PC-3 (cell line): ENCODE results near the gene LSM3. TPM values are rescaled to one million over a fixed set of nuclear protein-coding genes. Genes with fewer than 3 reads are reported as not detected.
A peak's percentile ranks its signal among the peaks of the same experiment; 100 is the strongest.

ENCODE experiments used
- ATAC-seq: fragments of 200-7000 bp; cut with Tn5 transposase; 2 replicates; pipeline ENCODE4 v1.9.1; 2020; ENCODE audit warnings: mild to moderate bottlenecking, moderate library complexity
- BruUV-seq: library from RNA; stranded (reverse); fragments of 400-500 nt; replicated peaks from 2 replicates; lab custom pipeline; 2021; lab: Mats Ljungman, UMichigan
- CTCF ChIA-PET: fragments of 300-600 bp; sonication (Branson Sonifier 250); formaldehyde crosslinking; loops from one replicate; lab custom pipeline; 2022; ENCODE audit warnings: antibody characterized with exemption; lab: Charles Lee
- POLR2A ChIA-PET: fragments of 300-600 bp; sonication (Branson Sonifier 250); formaldehyde crosslinking; loops from one replicate; lab custom pipeline; 2022; ENCODE audit warnings: antibody characterized with exemption; ENCODE audit not compliant: unreplicated experiment; lab: Charles Lee
- DNase-seq: peaks from one replicate; pipeline ENCODE4 v3.0.0-alpha.2; 2015
- H2AFZ ChIP-seq: fragments of 300-600 bp; sonication (generic); 2 replicates; pipeline ENCODE4 v1.6.0; 2016; ENCODE audit warnings: antibody characterized with exemption, low read length
- H3F3A ChIP-seq: fragments of 300-600 bp; sonication (generic); one replicate; pipeline ENCODE4 v1.6.0; 2017; ENCODE audit warnings: antibody characterized with exemption, low read length, control low read depth, mild to moderate bottlenecking; ENCODE audit not compliant: unreplicated experiment
- H3K27ac ChIP-seq: fragments of 300-600 bp; sonication (generic); 2 replicates; pipeline ENCODE4 v1.5.1; 2016; ENCODE audit warnings: mild to moderate bottlenecking, low read length
- H3K27me3 ChIP-seq: fragments of 300-600 bp; sonication (generic); 2 replicates; pipeline ENCODE4 v1.6.1; 2016; ENCODE audit warnings: low read length, mixed read lengths
- H3K36me3 ChIP-seq: fragments of 300-600 bp; sonication (generic); 2 replicates; pipeline ENCODE4 v1.6.1; 2016; ENCODE audit warnings: low read depth, mixed run types, low read length, mixed read lengths
- H3K4me1 ChIP-seq: fragments of 300-600 bp; sonication (generic); 2 replicates; pipeline ENCODE4 v1.5.1; 2016; ENCODE audit warnings: low read length; ENCODE audit not compliant: insufficient read depth
- H3K4me2 ChIP-seq: fragments of 300-600 bp; sonication (generic); 2 replicates; pipeline ENCODE4 v1.6.0; 2016; ENCODE audit warnings: low read length
- H3K4me3 ChIP-seq: fragments of 300-600 bp; sonication (generic); 2 replicates; pipeline ENCODE4 v1.5.1; 2016; ENCODE audit warnings: mild to moderate bottlenecking, low read length, mixed read lengths
- H3K79me2 ChIP-seq: fragments of 300-600 bp; sonication (generic); 2 replicates; pipeline ENCODE4 v1.6.1; 2017; ENCODE audit warnings: low read length, mixed read lengths
- H3K9ac ChIP-seq: fragments of 300-600 bp; sonication (generic); 2 replicates; pipeline ENCODE4 v1.6.0; 2016; ENCODE audit warnings: mild to moderate bottlenecking, low read length
- H3K9me2 ChIP-seq: fragments of 300-600 bp; sonication (generic); replicated peaks from 2 replicates; pipeline ENCODE4 v1.6.1; 2016; ENCODE audit warnings: mixed run types, low read length, mixed read lengths
- H3K9me3 ChIP-seq: fragments of 300-600 bp; sonication (generic); 2 replicates; pipeline ENCODE4 v1.6.1; 2016; ENCODE audit warnings: low read length, mixed read lengths
- H4K20me1 ChIP-seq: fragments of 300-600 bp; sonication (generic); 2 replicates; pipeline ENCODE4 v1.6.1; 2016; ENCODE audit warnings: low read length, mixed read lengths
- EZH2 ChIP-seq: fragments of 300-600 bp; sonication (generic); IDR thresholded peaks from one replicate; pipeline ENCODE4 v1.6.1; 2017; ENCODE audit warnings: antibody characterized with exemption, mild to moderate bottlenecking, low read length; ENCODE audit not compliant: unreplicated experiment
- EZH2phosphoT487 ChIP-seq: fragments of 300-600 bp; sonication (generic); IDR thresholded peaks from 2 replicates; pipeline ENCODE4 v1.6.1; 2018; ENCODE audit warnings: mild to moderate bottlenecking, antibody characterized with exemption, low read length, borderline replicate concordance
- intact Hi-C: fragments of 100-400 bp; cut with micrococcal nuclease; formaldehyde crosslinking; loops from 2 replicates; pipeline ENCODE4 v1.9.0; 2023
- total RNA-seq: library from RNA; depleted of rRNA; stranded (reverse); fragments of >200 nt; gene quantifications from 2 replicates; pipeline ENCODE4 v1.2.3, GENCODE V29; 2014
- TF ChIP-seq, protein P1 (sequence below): fragments of 300-600 bp; sonication (generic); conservative IDR thresholded peaks from 2 replicates; pipeline ENCODE4 v1.5.1; 2017; ENCODE audit warnings: antibody characterized with exemption, low read depth, mild to moderate bottlenecking, low read length

Gene LSM3
- total RNA-seq, 1 experiment from 2014 or later, result 27.2 TPM

DNA sequence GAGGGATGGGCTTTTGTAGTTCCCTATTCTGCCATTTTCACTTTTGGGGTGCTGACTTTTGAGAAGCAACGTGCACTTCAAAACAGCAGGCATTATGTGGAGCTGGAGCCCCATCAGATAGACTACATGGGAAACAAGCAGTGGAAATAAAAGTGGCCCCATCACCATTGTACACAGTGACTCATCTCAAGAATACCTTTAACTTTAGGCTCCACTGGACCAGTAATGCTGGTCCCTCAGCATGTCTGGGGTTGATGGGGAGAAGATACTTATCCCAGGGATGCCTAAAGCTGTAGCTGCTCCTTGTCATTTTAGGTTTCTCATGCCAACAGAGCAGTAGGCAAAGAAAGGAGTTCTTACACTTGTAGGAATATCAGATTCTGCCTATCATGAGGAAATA lies 45.0 kb downstream of the LSM3 start:
- no peak overlapping the region for H3K9ac ChIP-seq
- no TSS peak for BruUV-seq
- ChIA-PET POLR2A (no interaction called here), CTCF (interaction anchor here (1.6 kb wide), 1 partner anchor 20 kb away, joined by 14 read pairs; no protein-coding TSS in a partner anchor)
- peaks cover 7% of the 10 kb centered on the region for H3F3A ChIP-seq
- ATAC-seq, result peak; percentile 50
- H3K4me2 ChIP-seq, result peak overlapping the region; percentile 38
- DNase-seq, result peak; percentile 80
- H3K79me2 ChIP-seq, result no peaks in the 10 kb centered on the region
- peaks cover 21% of the 10 kb centered on the region; the same call in 1 of the 2 replicates for H3K9me3 ChIP-seq
- no peak overlapping the region for H2AFZ ChIP-seq
- peak overlapping the region; percentile 77 for H3K27ac ChIP-seq
- no peak overlapping the region for H3K4me3 ChIP-seq
- no peaks in the 10 kb centered on the region for H3K9me2 ChIP-seq
- TF ChIP-seq, protein P1, sequence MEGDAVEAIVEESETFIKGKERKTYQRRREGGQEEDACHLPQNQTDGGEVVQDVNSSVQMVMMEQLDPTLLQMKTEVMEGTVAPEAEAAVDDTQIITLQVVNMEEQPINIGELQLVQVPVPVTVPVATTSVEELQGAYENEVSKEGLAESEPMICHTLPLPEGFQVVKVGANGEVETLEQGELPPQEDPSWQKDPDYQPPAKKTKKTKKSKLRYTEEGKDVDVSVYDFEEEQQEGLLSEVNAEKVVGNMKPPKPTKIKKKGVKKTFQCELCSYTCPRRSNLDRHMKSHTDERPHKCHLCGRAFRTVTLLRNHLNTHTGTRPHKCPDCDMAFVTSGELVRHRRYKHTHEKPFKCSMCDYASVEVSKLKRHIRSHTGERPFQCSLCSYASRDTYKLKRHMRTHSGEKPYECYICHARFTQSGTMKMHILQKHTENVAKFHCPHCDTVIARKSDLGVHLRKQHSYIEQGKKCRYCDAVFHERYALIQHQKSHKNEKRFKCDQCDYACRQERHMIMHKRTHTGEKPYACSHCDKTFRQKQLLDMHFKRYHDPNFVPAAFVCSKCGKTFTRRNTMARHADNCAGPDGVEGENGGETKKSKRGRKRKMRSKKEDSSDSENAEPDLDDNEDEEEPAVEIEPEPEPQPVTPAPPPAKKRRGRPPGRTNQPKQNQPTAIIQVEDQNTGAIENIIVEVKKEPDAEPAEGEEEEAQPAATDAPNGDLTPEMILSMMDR, result no peak
- no peak for TF ChIP-seq EZH2
- no peak for TF ChIP-seq EZH2phosphoT487
- H3K4me1 ChIP-seq, result peaks cover 60% of the 10 kb centered on the region
- H3K27me3 ChIP-seq, result no peaks in the 10 kb centered on the region
- H4K20me1 ChIP-seq, result no peaks in the 10 kb centered on the region
- no peaks in the 10 kb centered on the region for H3K36me3 ChIP-seq
- intact Hi-C loops, result no loop called here

DNA sequence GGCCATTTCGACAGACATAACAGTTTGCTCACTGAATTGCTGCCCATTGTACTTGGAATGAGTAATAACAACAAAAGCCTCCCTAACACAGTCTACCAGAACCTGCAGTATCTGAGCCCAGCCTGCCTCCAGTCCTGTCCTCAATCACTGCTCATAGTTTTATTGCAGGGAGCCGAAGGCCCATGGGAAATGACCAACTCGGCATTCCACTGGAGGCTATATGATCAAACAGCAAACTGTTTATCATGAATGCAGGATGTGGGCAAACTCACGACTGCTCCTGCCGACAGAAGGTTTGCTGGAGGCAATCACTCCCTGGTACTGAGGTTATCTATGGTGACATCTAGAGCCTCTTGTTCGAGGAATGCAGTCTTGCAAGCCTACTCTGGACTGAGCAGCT lies 46.3 kb downstream of the LSM3 start:
- POLR2A ChIA-PET, result no interaction called here
- BruUV-seq, result no TSS peak
- peak; percentile 72 for ATAC-seq

More for the DNA sequence above, 46.3 kb downstream of the LSM3 start:
- Histone ChIP-seq H3K9me3 (peaks cover 18% of the 10 kb centered on the region; the same call in 1 of the 2 replicates), H3K79me2 (no peaks in the 10 kb centered on the region), H4K20me1 (no peaks in the 10 kb centered on the region), H3K4me2 (peak overlapping the region; percentile 64), H2AFZ (0 out of 2 replicates have a peak overlapping the region, but pooled peaks have one; percentile 10), H3K27ac (peak overlapping the region; percentile 79), H3K9me2 (no peaks in the 10 kb centered on the region), H3K27me3 (no peaks in the 10 kb centered on the region), H3K4me1 (peaks cover 71% of the 10 kb centered on the region), H3F3A (peaks cover 7% of the 10 kb centered on the region), H3K4me3 (0 out of 2 replicates have a peak overlapping the region, but pooled peaks have one; percentile 3), H3K36me3 (no peaks in the 10 kb centered on the region), H3K9ac (no peak overlapping the region; the same call in 1 of the 2 replicates)
- intact Hi-C loops, result loop anchor here (2.0 kb wide), 1 partner anchor 22 kb away; no protein-coding TSS in a partner anchor
- TF ChIP-seq EZH2phosphoT487 (no peak), EZH2 (no peak)
- TF ChIP-seq, protein P1, result no peak
- CTCF ChIA-PET, result no interaction called here
- peak; percentile 89 for DNase-seq
